Suprapubic skin (tissue), 4 donors: Measurements from ENCODE around the gene INTS6. TPM values are rescaled to one million over a fixed set of nuclear protein-coding genes. Genes with fewer than 3 reads are reported as not detected.

Source experiments
- DNase-seq, 2 donors: peaks; one replicate each; pipeline ENCODE4 v3.0.0-alpha.2; 2019; ENCODE audit warnings: low spot score in 2 of 2
- H3K27ac ChIP-seq: fragments of 200-600 bp; sonication (generic); one replicate; pipeline ENCODE4 v1.5.1; 2019
- H3K27me3 ChIP-seq: fragments of 200-600 bp; sonication (generic); one replicate; pipeline ENCODE4 v1.5.1; 2019
- H3K36me3 ChIP-seq: fragments of 200-600 bp; sonication (generic); one replicate; pipeline ENCODE4 v1.5.1; 2019
- H3K4me1 ChIP-seq: fragments of 200-600 bp; sonication (generic); one replicate; pipeline ENCODE4 v1.5.1; 2019
- H3K4me3 ChIP-seq: fragments of 200-600 bp; sonication (generic); one replicate; pipeline ENCODE4 v1.5.1; 2019; ENCODE audit warnings: mild to moderate bottlenecking
- H3K9me3 ChIP-seq: fragments of 200-600 bp; sonication (generic); one replicate; pipeline ENCODE4 v1.5.1; 2019
- CTCF ChIP-seq, 2 donors: fragments of 200-600 bp in 1 of 2; fragments of 450-650 bp in 1 of 2; sonication (generic) in 1 of 2; IDR thresholded peaks; one replicate each; pipeline ENCODE4 v1.5.1; 2016 to 2019; ENCODE audit warnings: antibody characterized with exemption in 2 of 2, mild to moderate bottlenecking in 1 of 2, moderate library complexity in 1 of 2
- EP300 ChIP-seq: sonication (generic); formaldehyde crosslinking; IDR thresholded peaks from one replicate; pipeline ENCODE4 v1.6.1; 2017; ENCODE audit warnings: antibody characterized with exemption
- POLR2A ChIP-seq, 2 donors: fragments of 450-650 bp; IDR thresholded peaks; one replicate each; pipeline ENCODE4 v1.6.1; 2017; ENCODE audit warnings: antibody characterized with exemption in 2 of 2, mild to moderate bottlenecking in 2 of 2, moderate library complexity in 2 of 2
- POLR2AphosphoS5 ChIP-seq, 3 donors: sonication (generic); formaldehyde crosslinking; IDR thresholded peaks; one replicate each; pipeline ENCODE4 v1.6.1; 2017; ENCODE audit warnings: antibody characterized with exemption in 3 of 3
- WGBS: methylation state at CpG from one replicate; pipeline ENCODE4 v1.1.5; 2018; 5-methylcytosine and 5-hydroxymethylcytosine counted together
- total RNA-seq, 4 donors: library from RNA; depleted of rRNA; stranded (reverse); fragments of >200 nt; gene quantifications; one replicate each; pipeline ENCODE4 v1.1.0, GENCODE V29; 2016

The INTS6 gene
- total RNA-seq, 4 donors from 2014 or later, result 30.7 to 48.5 (median 41.5) TPM

- no peak overlapping the region for H3K4me3 ChIP-seq
- TF ChIP-seq CTCF (IDR thresholded peaks at IDR 0.05) (no peak), EP300 (no peak), POLR2AphosphoS5 (IDR thresholded peaks at IDR 0.05) (no peak), POLR2A (IDR thresholded peaks at IDR 0.05) (no peak)
- peaks cover 84% of the 10 kb centered on the region for H3K36me3 ChIP-seq
- DNase-seq, result no peak
- 93% methylated on average over 6 of the region's 6 CpGs for WGBS
- H3K9me3 ChIP-seq, result no peaks in the 10 kb centered on the region
- H3K4me1 ChIP-seq, result no peaks in the 10 kb centered on the region
- no peaks in the 10 kb centered on the region for H3K27me3 ChIP-seq
- H3K27ac ChIP-seq, result no peak overlapping the region
Measured at GRCh38 chr13:51371768-51372399, 81.0 kb downstream of the INTS6 start.

- Histone ChIP-seq H3K4me3 (no peak overlapping the region), H3K36me3 (peaks cover 86% of the 10 kb centered on the region), H3K9me3 (no peaks in the 10 kb centered on the region), H3K27ac (no peak overlapping the region), H3K27me3 (no peaks in the 10 kb centered on the region), H3K4me1 (no peaks in the 10 kb centered on the region)
- TF ChIP-seq EP300 (no peak), CTCF (IDR thresholded peaks at IDR 0.05) (no peak), POLR2A (IDR thresholded peaks at IDR 0.05) (no peak), POLR2AphosphoS5 (IDR thresholded peaks at IDR 0.05) (no peak)
- 91% methylated on average over 1 of the region's 2 CpGs for WGBS
- DNase-seq, result no peak
Measured at GRCh38 chr13:51370811-51371210, 82.0 kb downstream of the INTS6 start.

GRCh38 chr13:51370116-51370515, 82.7 kb downstream of the INTS6 start:
- Histone ChIP-seq H3K4me1 (no peaks in the 10 kb centered on the region), H3K27me3 (no peaks in the 10 kb centered on the region), H3K27ac (no peak overlapping the region), H3K4me3 (no peak overlapping the region), H3K9me3 (no peaks in the 10 kb centered on the region), H3K36me3 (peaks cover 80% of the 10 kb centered on the region)
- WGBS, result 92% methylated on average over 2 of the region's 2 CpGs
- no peak for DNase-seq
- TF ChIP-seq POLR2AphosphoS5 (IDR thresholded peaks at IDR 0.05), result no peak
- no peak for TF ChIP-seq POLR2A (IDR thresholded peaks at IDR 0.05)
- TF ChIP-seq EP300, result no peak
- TF ChIP-seq CTCF (IDR thresholded peaks at IDR 0.05), result no peak

GRCh38 chr13:51364404-51365008, 88.3 kb downstream of the INTS6 start:
- no peaks in the 10 kb centered on the region for H3K9me3 ChIP-seq
- TF ChIP-seq POLR2AphosphoS5 (IDR thresholded peaks at IDR 0.05) (no peak), POLR2A (IDR thresholded peaks at IDR 0.05) (no peak), CTCF (IDR thresholded peaks at IDR 0.05) (no peak), EP300 (no peak)
- WGBS, result 91% methylated on average over 3 of the region's 3 CpGs
- peaks cover 61% of the 10 kb centered on the region for H3K36me3 ChIP-seq
- H3K27ac ChIP-seq, result no peak overlapping the region
- H3K4me1 ChIP-seq, result no peaks in the 10 kb centered on the region
- no peak for DNase-seq
- no peak overlapping the region for H3K4me3 ChIP-seq
- no peaks in the 10 kb centered on the region for H3K27me3 ChIP-seq

GRCh38 chr13:51363625-51364024, 89.2 kb downstream of the INTS6 start:
- no peaks in the 10 kb centered on the region for H3K4me1 ChIP-seq
- H3K4me3 ChIP-seq, result no peak overlapping the region
- peaks cover 54% of the 10 kb centered on the region for H3K36me3 ChIP-seq
- DNase-seq, result no peak
- TF ChIP-seq POLR2AphosphoS5 (IDR thresholded peaks at IDR 0.05) (no peak), CTCF (IDR thresholded peaks at IDR 0.05) (no peak), POLR2A (IDR thresholded peaks at IDR 0.05) (no peak), EP300 (no peak)
- H3K27me3 ChIP-seq, result no peaks in the 10 kb centered on the region
- H3K9me3 ChIP-seq, result no peaks in the 10 kb centered on the region
- H3K27ac ChIP-seq, result no peak overlapping the region
